Testis (tissue), 3 donors: ENCODE results near the gene MLANA. TPM values are rescaled to one million over a fixed set of nuclear protein-coding genes. Genes with fewer than 3 reads are reported as not detected.

Source experiments
- DNase-seq: peaks from one replicate; pipeline ENCODE4 v3.0.0-alpha.2; 2019
- H3K27ac ChIP-seq, 2 donors: fragments of 200-600 bp; sonication (generic); one replicate each; pipeline ENCODE4 v1.5.1; 2019
- H3K27me3 ChIP-seq: fragments of 200-600 bp; sonication (generic); one replicate; pipeline ENCODE4 v1.5.1; 2019
- H3K36me3 ChIP-seq: fragments of 200-600 bp; sonication (generic); one replicate; pipeline ENCODE4 v1.5.1; 2017; ENCODE audit warnings: low read depth; ENCODE audit errors: missing control alignments
- H3K4me1 ChIP-seq: fragments of 200-600 bp; sonication (generic); one replicate; pipeline ENCODE4 v1.5.1; 2019
- H3K4me3 ChIP-seq, 2 donors: fragments of 200-600 bp; sonication (generic); one replicate each; pipeline ENCODE4 v1.5.1; 2017 to 2019
- H3K9me3 ChIP-seq: fragments of 200-600 bp; sonication (generic); one replicate; pipeline ENCODE4 v1.5.1; 2017
- POLR2A ChIP-seq: fragments of 450-650 bp; IDR thresholded peaks from one replicate; pipeline ENCODE4 v1.6.1; 2017; ENCODE audit warnings: antibody characterized with exemption, mild to moderate bottlenecking, moderate library complexity
- WGBS, 2 donors: methylation state at CpG; one replicate each; pipeline ENCODE4 v1.1.5; 2018; 5-methylcytosine and 5-hydroxymethylcytosine counted together
- intact Hi-C: fragments of 100-400 bp; cut with DNase I; formaldehyde crosslinking; loops from one replicate; pipeline ENCODE4 v1.15.1; 2023; ENCODE audit warnings: low total_unique reads
- polyA plus RNA-seq: library from polyadenylated mRNA; stranded (reverse); fragments of 350-450 nt; fragmentation: Illumina TruSeq; extraction: RNeasy Lipid Tissue Mini Kit (QIAGEN cat#74804); gene quantifications from one replicate; pipeline ENCODE4 v1.2.3, GENCODE V29; 2014; ENCODE audit warnings: low read depth, low replicate concordance; ENCODE audit not compliant: insufficient read depth
- total RNA-seq, 2 donors: library from RNA; depleted of rRNA; stranded (reverse); fragments of >200 nt; gene quantifications; one replicate each; pipeline ENCODE4 v1.2.3, GENCODE V29; 2016
- TF ChIP-seq, protein P1 (sequence below), 3 experiments: fragments of 450-650 bp in 2 of 3; fragments of 200-600 bp in 1 of 3; sonication (generic) in 1 of 3; IDR thresholded peaks; one replicate each; pipeline ENCODE4 v1.5.1; 2016 to 2019; ENCODE audit warnings: antibody characterized with exemption in 3 of 3, mild to moderate bottlenecking in 2 of 3, moderate library complexity in 1 of 3

The MLANA gene
- total and polyA plus RNA-seq, 3 donors from 2014 or later = not detected

- Histone ChIP-seq H3K36me3 (no peaks in the 10 kb centered on the region), H3K4me1 (no peaks in the 10 kb centered on the region), H3K27me3 (no peaks in the 10 kb centered on the region), H3K4me3 (no peak overlapping the region), H3K9me3 (no peaks in the 10 kb centered on the region), H3K27ac (no peak overlapping the region)
- WGBS, 2 donors = 65 to 79% methylated on average over 7 of the region's 7 CpGs
- intact Hi-C loops = no loop called here
- DNase-seq = no peak
- no peak for TF ChIP-seq POLR2A
- TF ChIP-seq, protein P1, sequence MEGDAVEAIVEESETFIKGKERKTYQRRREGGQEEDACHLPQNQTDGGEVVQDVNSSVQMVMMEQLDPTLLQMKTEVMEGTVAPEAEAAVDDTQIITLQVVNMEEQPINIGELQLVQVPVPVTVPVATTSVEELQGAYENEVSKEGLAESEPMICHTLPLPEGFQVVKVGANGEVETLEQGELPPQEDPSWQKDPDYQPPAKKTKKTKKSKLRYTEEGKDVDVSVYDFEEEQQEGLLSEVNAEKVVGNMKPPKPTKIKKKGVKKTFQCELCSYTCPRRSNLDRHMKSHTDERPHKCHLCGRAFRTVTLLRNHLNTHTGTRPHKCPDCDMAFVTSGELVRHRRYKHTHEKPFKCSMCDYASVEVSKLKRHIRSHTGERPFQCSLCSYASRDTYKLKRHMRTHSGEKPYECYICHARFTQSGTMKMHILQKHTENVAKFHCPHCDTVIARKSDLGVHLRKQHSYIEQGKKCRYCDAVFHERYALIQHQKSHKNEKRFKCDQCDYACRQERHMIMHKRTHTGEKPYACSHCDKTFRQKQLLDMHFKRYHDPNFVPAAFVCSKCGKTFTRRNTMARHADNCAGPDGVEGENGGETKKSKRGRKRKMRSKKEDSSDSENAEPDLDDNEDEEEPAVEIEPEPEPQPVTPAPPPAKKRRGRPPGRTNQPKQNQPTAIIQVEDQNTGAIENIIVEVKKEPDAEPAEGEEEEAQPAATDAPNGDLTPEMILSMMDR (IDR thresholded peaks at IDR 0.05) = no peak
Observed at GRCh38 chr9:5892456-5893133, 1.9 kb downstream of the MLANA start.

DNA sequence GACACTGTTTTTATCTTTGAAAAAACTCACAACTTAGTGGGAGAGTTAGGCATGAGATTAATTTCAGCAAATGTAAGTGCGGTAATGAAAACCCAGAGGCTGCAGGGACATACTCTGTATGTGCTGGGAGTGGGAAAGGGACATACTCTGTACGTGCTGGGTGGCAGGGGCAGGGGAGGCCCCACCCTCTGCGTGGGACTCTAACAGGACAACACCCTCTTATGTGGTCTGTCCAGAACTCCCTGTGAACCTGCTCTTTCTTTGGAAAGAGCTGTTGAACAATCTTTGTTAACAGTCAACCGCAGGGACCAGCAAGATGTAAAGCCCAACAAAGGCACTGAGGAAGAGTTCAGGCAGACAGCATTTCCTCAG, 2.4 kb downstream of the MLANA start:
- intact Hi-C loops = no loop called here
- TF ChIP-seq, protein P1 (IDR thresholded peaks at IDR 0.05) = no peak
- no peak for TF ChIP-seq POLR2A
- 75 to 76% methylated on average over 4 of the region's 4 CpGs for WGBS, 2 donors
- no peaks in the 10 kb centered on the region for H3K9me3 ChIP-seq
- H3K4me3 ChIP-seq = no peak overlapping the region
- no peaks in the 10 kb centered on the region for H3K36me3 ChIP-seq
- no peak for DNase-seq
- no peaks in the 10 kb centered on the region for H3K4me1 ChIP-seq
- H3K27me3 ChIP-seq = no peaks in the 10 kb centered on the region
- no peak overlapping the region for H3K27ac ChIP-seq

DNA sequence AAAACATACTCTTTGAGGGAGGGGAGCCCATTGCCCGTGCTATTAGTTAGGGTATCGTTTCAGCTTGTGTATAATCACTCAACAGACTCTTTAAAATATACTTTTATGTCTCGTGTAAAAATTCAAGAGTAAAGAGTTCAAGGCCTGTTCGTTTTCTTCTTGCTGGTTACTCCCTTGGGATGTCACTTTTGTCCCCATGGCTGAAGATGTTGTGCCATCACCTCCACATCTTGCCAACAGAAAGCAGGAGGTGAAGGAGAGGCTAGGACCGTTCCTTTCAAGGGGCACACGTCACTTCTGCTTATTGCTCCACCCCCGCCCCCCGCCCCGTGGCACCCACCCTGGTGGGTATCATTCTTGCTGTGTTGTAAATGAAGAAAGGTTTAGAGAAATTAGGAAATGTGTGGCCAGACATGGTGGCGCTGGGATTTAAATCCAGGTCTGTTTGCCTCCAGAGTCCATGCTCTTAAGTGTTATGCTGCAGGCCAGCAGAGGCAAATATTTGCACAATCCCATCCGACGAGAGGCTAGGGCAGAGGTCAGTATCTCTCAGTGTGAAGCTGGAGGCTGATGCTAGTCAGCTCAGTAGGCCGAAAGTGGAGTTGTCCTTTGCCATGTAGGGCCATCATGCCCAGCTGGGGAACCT, 3.0 kb downstream of the MLANA start:
- no peaks in the 10 kb centered on the region for H3K27me3 ChIP-seq
- H3K4me3 ChIP-seq = no peak overlapping the region
- H3K27ac ChIP-seq = no peak overlapping the region
- WGBS, 2 donors = 77 to 83% methylated on average over 13 of the region's 13 CpGs
- H3K9me3 ChIP-seq = no peaks in the 10 kb centered on the region
- no peaks in the 10 kb centered on the region for H3K4me1 ChIP-seq
- TF ChIP-seq, protein P1 (IDR thresholded peaks at IDR 0.05) = no peak
- no peak for TF ChIP-seq POLR2A
- DNase-seq = no peak
- intact Hi-C loops = no loop called here
- no peaks in the 10 kb centered on the region for H3K36me3 ChIP-seq

DNA sequence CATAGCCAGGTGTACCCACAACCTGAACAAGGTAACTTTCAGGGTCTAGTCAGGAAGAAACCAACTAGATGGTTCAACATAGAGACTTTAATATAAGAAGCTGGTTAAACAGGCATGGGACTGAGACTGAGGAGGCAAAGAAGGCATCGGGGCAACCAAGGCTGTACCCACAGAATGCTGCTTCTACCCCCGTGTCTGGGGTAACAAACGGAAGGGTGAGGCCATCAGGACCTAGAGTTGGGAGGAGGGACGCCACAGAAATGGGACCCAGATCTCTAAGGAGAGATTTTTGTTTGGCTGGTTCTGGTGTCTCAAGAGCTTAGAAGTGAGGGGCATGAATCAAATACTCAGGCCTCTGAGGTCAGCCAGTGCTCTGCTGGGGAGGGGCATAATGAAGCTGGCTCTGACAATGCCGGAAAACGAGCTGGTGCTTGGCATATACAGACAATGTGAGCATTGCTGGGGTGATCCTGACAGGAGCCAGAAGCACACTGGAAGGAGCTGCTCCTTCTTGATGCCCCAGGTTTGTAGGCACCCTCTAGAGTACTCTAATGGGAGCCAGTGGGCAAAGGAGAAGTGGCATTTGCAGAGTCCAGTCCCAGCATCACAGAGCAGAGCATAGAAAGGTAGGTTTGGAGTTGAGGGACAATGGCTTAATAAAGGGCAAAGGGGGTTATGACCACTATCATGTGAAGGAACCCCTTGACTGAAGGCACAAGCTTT, 3.7 kb downstream of the MLANA start:
- H3K4me3 ChIP-seq = no peak overlapping the region
- no peaks in the 10 kb centered on the region for H3K9me3 ChIP-seq
- no peaks in the 10 kb centered on the region for H3K36me3 ChIP-seq
- WGBS, 2 donors = 91 to 92% methylated on average over 4 to 6 of the region's 6 CpGs
- no peaks in the 10 kb centered on the region for H3K4me1 ChIP-seq
- no peaks in the 10 kb centered on the region for H3K27me3 ChIP-seq
- intact Hi-C loops = no loop called here
- no peak overlapping the region for H3K27ac ChIP-seq
- DNase-seq = no peak
- no peak for TF ChIP-seq POLR2A
- TF ChIP-seq, protein P1 (IDR thresholded peaks at IDR 0.05) = no peak
